ENCODE data around the gene ATAD1. TPM values are rescaled to one million over a fixed set of nuclear protein-coding genes. Genes with fewer than 3 reads are reported as not detected.

The ATAD1 gene
- total and polyA plus RNA-seq, 2 of the 8 experiments (the other 6 are each of a cell fraction or from before 2014, with no cell fraction given) = 8.9 to 35.3 TPM

DNA sequence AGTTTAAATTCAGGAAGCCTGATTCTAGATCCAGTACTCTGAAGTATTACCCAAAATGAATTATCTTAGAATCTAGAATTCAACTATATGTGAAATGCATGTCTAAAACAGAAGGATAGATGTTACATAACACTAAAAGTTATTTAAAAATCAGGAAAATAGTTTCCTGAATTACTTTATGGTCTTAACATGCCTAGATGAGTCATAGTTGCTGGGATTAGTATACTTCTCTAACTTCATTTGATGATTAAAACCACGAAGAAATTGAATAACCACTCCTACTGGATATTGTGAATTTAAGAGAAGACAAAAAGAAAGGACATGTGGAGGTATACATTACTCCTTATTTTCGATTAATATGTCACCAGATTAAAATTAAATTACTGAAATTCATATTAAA is 65.5 kb downstream of the ATAD1 start (continued):
- TF ChIP-seq, protein P1, sequence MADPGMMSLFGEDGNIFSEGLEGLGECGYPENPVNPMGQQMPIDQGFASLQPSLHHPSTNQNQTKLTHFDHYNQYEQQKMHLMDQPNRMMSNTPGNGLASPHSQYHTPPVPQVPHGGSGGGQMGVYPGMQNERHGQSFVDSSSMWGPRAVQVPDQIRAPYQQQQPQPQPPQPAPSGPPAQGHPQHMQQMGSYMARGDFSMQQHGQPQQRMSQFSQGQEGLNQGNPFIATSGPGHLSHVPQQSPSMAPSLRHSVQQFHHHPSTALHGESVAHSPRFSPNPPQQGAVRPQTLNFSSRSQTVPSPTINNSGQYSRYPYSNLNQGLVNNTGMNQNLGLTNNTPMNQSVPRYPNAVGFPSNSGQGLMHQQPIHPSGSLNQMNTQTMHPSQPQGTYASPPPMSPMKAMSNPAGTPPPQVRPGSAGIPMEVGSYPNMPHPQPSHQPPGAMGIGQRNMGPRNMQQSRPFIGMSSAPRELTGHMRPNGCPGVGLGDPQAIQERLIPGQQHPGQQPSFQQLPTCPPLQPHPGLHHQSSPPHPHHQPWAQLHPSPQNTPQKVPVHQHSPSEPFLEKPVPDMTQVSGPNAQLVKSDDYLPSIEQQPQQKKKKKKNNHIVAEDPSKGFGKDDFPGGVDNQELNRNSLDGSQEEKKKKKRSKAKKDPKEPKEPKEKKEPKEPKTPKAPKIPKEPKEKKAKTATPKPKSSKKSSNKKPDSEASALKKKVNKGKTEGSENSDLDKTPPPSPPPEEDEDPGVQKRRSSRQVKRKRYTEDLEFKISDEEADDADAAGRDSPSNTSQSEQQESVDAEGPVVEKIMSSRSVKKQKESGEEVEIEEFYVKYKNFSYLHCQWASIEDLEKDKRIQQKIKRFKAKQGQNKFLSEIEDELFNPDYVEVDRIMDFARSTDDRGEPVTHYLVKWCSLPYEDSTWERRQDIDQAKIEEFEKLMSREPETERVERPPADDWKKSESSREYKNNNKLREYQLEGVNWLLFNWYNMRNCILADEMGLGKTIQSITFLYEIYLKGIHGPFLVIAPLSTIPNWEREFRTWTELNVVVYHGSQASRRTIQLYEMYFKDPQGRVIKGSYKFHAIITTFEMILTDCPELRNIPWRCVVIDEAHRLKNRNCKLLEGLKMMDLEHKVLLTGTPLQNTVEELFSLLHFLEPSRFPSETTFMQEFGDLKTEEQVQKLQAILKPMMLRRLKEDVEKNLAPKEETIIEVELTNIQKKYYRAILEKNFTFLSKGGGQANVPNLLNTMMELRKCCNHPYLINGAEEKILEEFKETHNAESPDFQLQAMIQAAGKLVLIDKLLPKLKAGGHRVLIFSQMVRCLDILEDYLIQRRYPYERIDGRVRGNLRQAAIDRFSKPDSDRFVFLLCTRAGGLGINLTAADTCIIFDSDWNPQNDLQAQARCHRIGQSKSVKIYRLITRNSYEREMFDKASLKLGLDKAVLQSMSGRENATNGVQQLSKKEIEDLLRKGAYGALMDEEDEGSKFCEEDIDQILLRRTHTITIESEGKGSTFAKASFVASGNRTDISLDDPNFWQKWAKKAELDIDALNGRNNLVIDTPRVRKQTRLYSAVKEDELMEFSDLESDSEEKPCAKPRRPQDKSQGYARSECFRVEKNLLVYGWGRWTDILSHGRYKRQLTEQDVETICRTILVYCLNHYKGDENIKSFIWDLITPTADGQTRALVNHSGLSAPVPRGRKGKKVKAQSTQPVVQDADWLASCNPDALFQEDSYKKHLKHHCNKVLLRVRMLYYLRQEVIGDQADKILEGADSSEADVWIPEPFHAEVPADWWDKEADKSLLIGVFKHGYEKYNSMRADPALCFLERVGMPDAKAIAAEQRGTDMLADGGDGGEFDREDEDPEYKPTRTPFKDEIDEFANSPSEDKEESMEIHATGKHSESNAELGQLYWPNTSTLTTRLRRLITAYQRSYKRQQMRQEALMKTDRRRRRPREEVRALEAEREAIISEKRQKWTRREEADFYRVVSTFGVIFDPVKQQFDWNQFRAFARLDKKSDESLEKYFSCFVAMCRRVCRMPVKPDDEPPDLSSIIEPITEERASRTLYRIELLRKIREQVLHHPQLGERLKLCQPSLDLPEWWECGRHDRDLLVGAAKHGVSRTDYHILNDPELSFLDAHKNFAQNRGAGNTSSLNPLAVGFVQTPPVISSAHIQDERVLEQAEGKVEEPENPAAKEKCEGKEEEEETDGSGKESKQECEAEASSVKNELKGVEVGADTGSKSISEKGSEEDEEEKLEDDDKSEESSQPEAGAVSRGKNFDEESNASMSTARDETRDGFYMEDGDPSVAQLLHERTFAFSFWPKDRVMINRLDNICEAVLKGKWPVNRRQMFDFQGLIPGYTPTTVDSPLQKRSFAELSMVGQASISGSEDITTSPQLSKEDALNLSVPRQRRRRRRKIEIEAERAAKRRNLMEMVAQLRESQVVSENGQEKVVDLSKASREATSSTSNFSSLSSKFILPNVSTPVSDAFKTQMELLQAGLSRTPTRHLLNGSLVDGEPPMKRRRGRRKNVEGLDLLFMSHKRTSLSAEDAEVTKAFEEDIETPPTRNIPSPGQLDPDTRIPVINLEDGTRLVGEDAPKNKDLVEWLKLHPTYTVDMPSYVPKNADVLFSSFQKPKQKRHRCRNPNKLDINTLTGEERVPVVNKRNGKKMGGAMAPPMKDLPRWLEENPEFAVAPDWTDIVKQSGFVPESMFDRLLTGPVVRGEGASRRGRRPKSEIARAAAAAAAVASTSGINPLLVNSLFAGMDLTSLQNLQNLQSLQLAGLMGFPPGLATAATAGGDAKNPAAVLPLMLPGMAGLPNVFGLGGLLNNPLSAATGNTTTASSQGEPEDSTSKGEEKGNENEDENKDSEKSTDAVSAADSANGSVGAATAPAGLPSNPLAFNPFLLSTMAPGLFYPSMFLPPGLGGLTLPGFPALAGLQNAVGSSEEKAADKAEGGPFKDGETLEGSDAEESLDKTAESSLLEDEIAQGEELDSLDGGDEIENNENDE (IDR thresholded peaks at IDR 0.05; ENCODE audit: insufficient replicate concordance, low read length) = no peak
- TF ChIP-seq SP1 (IDR thresholded peaks at IDR 0.05; ENCODE audit: low read depth, low read length) = no peak
- TF ChIP-seq GABPA (IDR thresholded peaks at IDR 0.05; ENCODE audit: borderline replicate concordance, insufficient read depth, low read length) = no peak
- TF ChIP-seq ASH2L (IDR thresholded peaks at IDR 0.05; ENCODE audit: low read length) = no peak

Measured in H1 (cell line).